C4-2B (cell line): Measurements from ENCODE around the gene GALNT9.
"Not testable (repeated sequence)": the region's sequence is repeated elsewhere in the genome, so short reads cannot be mapped to it uniquely, and the experiment has no call there.

Experiments used
- ZFX ChIP-seq: fragments of 450-650 bp; IDR thresholded peaks from 2 replicates; pipeline ENCODE4 v1.6.1; 2017
- TF ChIP-seq, protein P1 (sequence below): fragments of 450-650 bp; conservative IDR thresholded peaks from 2 replicates; pipeline ENCODE4 v1.5.1; 2017; ENCODE audit warnings: mild to moderate bottlenecking

- TF ChIP-seq, protein P1, sequence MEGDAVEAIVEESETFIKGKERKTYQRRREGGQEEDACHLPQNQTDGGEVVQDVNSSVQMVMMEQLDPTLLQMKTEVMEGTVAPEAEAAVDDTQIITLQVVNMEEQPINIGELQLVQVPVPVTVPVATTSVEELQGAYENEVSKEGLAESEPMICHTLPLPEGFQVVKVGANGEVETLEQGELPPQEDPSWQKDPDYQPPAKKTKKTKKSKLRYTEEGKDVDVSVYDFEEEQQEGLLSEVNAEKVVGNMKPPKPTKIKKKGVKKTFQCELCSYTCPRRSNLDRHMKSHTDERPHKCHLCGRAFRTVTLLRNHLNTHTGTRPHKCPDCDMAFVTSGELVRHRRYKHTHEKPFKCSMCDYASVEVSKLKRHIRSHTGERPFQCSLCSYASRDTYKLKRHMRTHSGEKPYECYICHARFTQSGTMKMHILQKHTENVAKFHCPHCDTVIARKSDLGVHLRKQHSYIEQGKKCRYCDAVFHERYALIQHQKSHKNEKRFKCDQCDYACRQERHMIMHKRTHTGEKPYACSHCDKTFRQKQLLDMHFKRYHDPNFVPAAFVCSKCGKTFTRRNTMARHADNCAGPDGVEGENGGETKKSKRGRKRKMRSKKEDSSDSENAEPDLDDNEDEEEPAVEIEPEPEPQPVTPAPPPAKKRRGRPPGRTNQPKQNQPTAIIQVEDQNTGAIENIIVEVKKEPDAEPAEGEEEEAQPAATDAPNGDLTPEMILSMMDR: not testable (repeated sequence)
- TF ChIP-seq ZFX: not testable (repeated sequence)
Observed at GRCh38 chr12:132358241-132359225, 29.1 kb upstream of the GALNT9 start.
